ENCODE results near the gene SOSTDC1.
A peak's percentile ranks its signal among the peaks of the same experiment; 100 is the strongest.
"Not testable (repeated sequence)": the region's sequence is repeated elsewhere in the genome, so short reads cannot be mapped to it uniquely, and the experiment has no call there.

The SOSTDC1 gene

GRCh38 chr7:16462431-16462889 is 3.1 kb downstream of the SOSTDC1 start:
- no peak for DNase-seq (ENCODE audit: low spot score)

GRCh38 chr7:16460789-16461493 is 4.6 kb downstream of the SOSTDC1 start:
- DNase-seq (ENCODE audit: low spot score), result no peak

GRCh38 chr7:16456303-16456702 is 9.2 kb downstream of the SOSTDC1 start:
- not testable (repeated sequence) for DNase-seq (ENCODE audit: low spot score)

- no peak for DNase-seq (ENCODE audit: low spot score)
Measured at GRCh38 chr7:16455591-16455990, 9.9 kb downstream of the SOSTDC1 start.

GRCh38 chr7:16450366-16450765 is 15.2 kb downstream of the SOSTDC1 start:
- no peak for DNase-seq (ENCODE audit: low spot score)

- DNase-seq (ENCODE audit: low spot score), result no peak
Measured at GRCh38 chr7:16447876-16448275, 17.7 kb downstream of the SOSTDC1 start.

- DNase-seq (ENCODE audit: low spot score), result no peak
Measured at GRCh38 chr7:16446508-16446907, 19.0 kb downstream of the SOSTDC1 start.

- not testable (repeated sequence) for DNase-seq (ENCODE audit: low spot score)
Measured at GRCh38 chr7:16443871-16444270, 21.7 kb downstream of the SOSTDC1 start.

- no peak for DNase-seq (ENCODE audit: low spot score)
Measured at GRCh38 chr7:16438988-16439387, 26.6 kb downstream of the SOSTDC1 start.

GRCh38 chr7:16436306-16436705 is 29.2 kb downstream of the SOSTDC1 start:
- no peak for DNase-seq (ENCODE audit: low spot score)

GRCh38 chr7:16433568-16434122 is 31.9 kb downstream of the SOSTDC1 start:
- no peak for DNase-seq (ENCODE audit: low spot score)

- no peak for DNase-seq (ENCODE audit: low spot score)
Measured at GRCh38 chr7:16432425-16432731, 33.2 kb downstream of the SOSTDC1 start.

GRCh38 chr7:16431646-16432424 is 33.7 kb downstream of the SOSTDC1 start:
- peak; percentile 49 for DNase-seq (ENCODE audit: low spot score)

- no peak for DNase-seq (ENCODE audit: low spot score)
Measured at GRCh38 chr7:16430133-16430532, 35.4 kb downstream of the SOSTDC1 start.

- no peak for DNase-seq (ENCODE audit: low spot score)
Measured at GRCh38 chr7:16428672-16429071, 36.9 kb downstream of the SOSTDC1 start.

GRCh38 chr7:16428182-16428581 is 37.4 kb downstream of the SOSTDC1 start:
- no peak for DNase-seq (ENCODE audit: low spot score)

- no peak for DNase-seq (ENCODE audit: low spot score)
Measured at GRCh38 chr7:16423761-16424160, 41.8 kb downstream of the SOSTDC1 start.

- DNase-seq (ENCODE audit: low spot score), result no peak
Measured at GRCh38 chr7:16422917-16423316, 42.6 kb downstream of the SOSTDC1 start.

- no peak for DNase-seq (ENCODE audit: low spot score)
Measured at GRCh38 chr7:16422103-16422435, 43.5 kb downstream of the SOSTDC1 start.

- DNase-seq (ENCODE audit: low spot score), result peak; percentile 44
Measured at GRCh38 chr7:16421333-16422102, 44.0 kb downstream of the SOSTDC1 start, which contains the start of gene CRPPA. TSS of gene CRPPA (minus strand) at chr7:16421538. CDS start at chr7:16421322, 216 bp downstream.

GRCh38 chr7:16420649-16421332 is 44.7 kb downstream of the SOSTDC1 start:
- DNase-seq (ENCODE audit: low spot score), result peak; percentile 81

GRCh38 chr7:16420329-16420648 is 45.2 kb downstream of the SOSTDC1 start:
- no peak for DNase-seq (ENCODE audit: low spot score)
